HG02610 (cell line): ENCODE data around the gene NAP1L1.

Source experiments
- ATAC-seq: cut with Tn5 transposase; IDR thresholded peaks from one replicate; pipeline ENCODE4 v1.9.1; 2021; ENCODE audit warnings: mild to moderate bottlenecking, moderate library complexity; ENCODE audit not compliant: unreplicated experiment

The NAP1L1 gene

GRCh38 chr12:76084863-76085519 lies 506 bp upstream of the NAP1L1 start:
- peak; percentile 57 for ATAC-seq

DNA sequence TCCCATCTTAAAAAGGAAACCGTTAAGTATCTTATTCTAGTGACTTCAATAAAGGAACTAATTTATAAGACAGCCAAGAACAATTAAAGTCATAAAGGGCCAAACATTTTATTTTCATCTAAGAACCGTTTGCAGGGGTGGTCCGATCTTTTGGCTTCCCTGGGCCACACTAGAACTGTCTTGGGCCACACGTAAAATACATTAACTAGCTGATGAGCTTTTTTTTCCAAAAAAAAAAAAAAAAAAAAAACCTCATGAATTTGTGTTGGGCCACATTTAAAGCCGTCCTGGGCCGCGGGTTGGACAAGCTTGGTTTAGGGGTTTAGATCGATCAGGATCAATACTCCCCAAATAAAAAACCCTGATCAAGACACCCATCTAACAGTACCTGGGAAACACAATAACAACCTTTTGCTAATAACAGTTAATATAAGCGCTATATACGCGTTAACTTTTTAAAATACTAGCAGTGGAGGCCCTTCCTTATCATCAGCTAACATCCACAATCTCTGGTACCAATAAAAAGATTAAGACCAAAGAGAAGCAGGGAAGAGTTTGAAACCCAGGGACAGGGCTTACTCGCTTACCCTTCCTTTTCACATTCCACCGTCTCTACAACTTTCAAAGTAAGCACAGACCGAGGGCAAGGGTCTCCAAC lies 1.1 kb downstream of the NAP1L1 start:
- ATAC-seq = no peak

DNA sequence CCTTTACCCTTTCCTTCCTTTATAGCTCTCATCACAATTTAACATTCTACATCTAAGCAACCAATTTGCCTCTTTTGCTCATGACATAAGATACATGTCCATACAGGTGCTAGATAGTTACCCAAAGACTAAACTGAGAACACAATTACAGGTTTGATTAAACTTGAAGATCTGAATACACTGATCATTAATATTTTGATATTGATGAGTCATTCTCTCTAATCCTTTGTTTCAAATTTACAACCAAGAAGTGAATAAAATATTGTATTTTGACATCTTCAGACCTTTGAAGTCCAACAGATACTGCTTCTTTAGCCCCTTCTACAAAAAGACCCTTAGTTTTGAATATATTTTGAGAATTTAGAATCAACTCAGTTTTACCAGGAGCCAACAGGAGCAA lies 2.6 kb downstream of the NAP1L1 start:
- no peak for ATAC-seq

GRCh38 chr12:76080729-76081415 lies 3.6 kb downstream of the NAP1L1 start:
- no peak for ATAC-seq

DNA sequence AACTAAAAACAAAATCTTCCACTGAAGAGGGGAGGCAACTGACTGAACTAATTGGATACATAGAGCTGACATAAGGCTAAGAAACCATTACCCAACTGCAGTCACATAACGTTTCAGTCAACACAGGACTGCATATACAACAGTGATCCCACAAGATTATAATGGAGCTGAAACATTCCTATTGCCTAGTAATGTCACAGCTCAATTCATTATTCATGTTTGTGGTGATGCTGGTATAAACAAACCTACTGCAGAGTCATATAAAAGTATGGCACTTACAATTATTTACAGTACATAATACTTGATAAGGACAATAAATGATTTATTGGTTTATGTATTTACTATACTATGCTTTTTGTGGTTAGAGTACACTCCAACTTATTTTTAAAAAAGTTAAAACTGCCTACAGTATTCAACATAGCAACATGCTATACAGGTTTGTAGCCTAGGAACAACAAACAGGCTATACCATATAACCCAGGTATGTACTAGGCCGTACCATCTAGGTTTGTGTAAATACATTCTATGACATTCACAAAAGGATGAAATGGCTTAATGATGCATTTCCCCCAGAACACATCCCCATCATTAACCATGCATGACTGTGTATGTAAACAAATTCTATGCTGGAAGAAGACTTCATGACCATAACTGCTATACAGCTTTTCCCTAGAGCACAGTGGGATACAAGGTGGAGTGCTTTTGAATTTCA lies 4.3 kb downstream of the NAP1L1 start:
- ATAC-seq = no peak

DNA sequence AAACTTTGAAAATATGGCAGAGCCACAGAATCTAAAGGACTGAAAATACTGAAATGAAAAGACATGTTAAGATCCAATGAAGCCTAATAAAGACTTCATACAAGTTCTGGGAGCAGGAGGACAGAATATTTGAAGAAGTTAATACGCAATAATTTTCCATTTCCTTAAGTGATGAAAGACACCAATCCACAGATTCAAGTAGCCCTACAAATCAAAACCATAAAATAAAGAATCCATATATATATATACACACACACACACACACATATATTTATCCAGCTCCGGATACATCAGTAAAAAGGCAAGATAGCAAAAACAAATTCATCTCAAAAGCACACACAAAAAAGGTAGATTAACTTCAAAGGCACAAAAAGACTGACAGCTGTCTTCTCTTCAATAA lies 5.7 kb downstream of the NAP1L1 start:
- no peak for ATAC-seq

GRCh38 chr12:76075448-76075847 lies 9.0 kb downstream of the NAP1L1 start:
- ATAC-seq = no peak

DNA sequence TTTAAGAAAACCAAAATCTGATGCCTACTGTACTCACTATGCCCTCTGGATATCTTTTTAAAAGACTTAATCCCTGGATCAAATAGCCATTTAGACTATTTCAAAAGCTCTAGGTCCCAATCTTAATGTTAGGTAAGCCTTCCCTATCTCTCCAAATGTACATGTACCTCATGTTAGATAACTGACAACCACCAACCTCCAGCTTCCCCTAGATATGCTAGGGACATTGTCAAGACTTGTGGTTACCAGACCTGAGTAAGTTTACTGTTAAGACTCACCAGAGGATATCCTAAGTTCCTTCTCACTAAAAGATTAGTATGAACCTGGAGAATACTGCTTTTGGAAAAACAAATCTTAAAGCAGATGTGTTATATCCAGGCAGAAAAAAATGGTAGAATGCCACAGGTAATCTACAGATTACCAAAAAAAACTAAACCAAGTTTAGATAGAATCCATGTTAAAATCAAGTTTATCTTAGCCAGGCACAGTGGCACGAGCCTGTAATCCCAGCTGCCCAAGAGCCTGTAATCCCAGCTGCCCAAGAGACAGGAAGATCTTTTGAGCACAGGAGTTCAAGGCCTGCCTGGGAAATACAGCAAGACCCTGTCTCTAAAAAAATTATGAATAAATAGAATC lies 9.7 kb downstream of the NAP1L1 start:
- peak; percentile 50 for ATAC-seq

DNA sequence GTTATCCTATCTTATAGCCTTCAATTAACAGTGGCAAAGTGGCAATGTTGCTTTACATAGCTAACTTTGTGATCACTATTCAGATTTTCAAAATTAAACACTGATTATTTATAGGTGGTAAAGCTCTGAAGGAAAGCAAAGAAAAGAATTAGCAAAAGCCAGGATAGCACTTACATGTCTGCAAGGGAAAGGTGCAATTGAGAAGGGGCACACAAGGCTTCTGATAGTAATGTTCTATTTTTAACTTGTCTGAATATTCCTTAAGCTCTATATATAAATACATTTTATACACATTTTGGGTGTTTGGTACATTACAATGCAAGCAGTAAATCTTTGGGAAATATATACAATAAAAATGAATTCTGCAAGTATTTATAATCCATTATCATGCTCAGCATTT lies 10.9 kb downstream of the NAP1L1 start:
- ATAC-seq = no peak

- no peak for ATAC-seq
Measured at GRCh38 chr12:76072568-76072967, 11.9 kb downstream of the NAP1L1 start.

DNA sequence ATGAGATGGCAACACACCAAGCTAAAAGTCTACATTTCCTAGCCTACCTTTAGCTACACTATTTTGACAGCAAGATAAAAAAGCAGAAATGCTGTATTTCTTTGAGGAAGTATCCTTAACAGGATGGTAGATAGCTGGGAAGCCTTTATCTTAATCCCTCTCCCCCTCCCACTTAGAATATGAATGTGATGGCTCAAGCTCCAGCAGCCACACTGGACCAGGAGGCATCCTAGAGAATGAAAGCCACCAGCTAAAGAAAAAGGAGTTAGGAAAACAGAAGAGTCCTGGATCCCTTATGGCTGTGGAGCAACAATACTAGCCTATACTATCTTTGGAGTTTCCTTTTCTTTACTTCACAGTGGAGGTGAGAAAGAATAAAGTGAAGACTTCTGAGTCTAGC lies 15.1 kb downstream of the NAP1L1 start:
- ATAC-seq = no peak

DNA sequence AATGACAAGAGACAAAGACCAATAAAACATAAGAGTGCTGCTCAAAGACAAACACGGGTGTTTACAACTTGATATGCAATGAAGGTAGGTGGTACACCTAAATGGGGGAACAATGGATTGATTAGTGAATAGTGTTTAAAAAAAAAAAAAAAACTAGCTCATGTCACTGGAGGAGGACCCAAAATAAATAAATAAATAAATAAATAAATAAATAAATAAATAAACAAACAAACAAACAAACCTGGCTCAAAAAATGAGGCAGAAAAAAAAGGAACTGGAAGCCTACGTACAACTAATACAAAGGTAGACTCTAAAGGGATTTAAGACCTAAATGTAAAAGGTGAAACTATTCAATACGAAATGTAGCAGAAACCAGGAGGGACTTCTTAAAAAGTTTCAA lies 18.6 kb downstream of the NAP1L1 start:
- ATAC-seq = no peak

DNA sequence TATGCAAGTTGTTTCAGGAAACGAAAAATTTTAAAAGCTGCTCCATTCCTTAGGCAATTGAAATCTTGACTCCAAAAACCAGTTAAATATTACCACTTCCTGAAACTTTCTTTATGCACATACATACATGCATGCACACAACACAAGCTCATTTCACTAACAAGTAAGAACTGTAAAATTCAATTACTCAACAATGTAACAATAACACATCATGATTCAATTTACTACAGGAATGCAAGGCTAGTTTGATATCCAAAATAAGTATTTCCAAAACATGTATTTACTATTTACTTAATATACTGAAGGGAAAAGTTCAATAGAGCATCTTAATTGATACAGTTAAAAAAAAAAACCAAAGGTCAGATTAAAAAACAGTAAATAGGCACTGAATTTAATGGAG lies 19.6 kb downstream of the NAP1L1 start:
- no peak for ATAC-seq

DNA sequence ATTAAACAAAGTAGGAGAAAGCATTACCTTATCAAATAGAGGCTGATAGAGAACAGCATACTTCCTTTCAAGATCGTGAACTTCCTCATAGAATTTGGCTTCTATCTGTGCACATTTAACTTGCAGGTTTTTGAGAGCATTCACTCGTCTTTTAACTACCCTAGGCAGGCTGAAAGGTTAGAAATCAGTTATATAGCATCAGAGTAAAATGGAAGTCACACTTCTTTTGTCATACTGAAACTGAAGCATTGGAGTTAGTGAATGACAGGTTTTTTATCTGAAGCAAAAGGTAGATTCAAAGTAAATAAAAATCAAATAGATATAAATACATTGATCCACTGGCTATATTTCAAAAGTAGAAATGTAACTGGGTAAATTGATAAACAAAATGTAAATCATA lies 24.4 kb downstream of the NAP1L1 start:
- peak; percentile 51 for ATAC-seq

- no peak for ATAC-seq
Measured at GRCh38 chr12:76057326-76057725, 27.2 kb downstream of the NAP1L1 start.

- ATAC-seq = no peak
Measured at GRCh38 chr12:76055393-76055792, 29.1 kb downstream of the NAP1L1 start.

DNA sequence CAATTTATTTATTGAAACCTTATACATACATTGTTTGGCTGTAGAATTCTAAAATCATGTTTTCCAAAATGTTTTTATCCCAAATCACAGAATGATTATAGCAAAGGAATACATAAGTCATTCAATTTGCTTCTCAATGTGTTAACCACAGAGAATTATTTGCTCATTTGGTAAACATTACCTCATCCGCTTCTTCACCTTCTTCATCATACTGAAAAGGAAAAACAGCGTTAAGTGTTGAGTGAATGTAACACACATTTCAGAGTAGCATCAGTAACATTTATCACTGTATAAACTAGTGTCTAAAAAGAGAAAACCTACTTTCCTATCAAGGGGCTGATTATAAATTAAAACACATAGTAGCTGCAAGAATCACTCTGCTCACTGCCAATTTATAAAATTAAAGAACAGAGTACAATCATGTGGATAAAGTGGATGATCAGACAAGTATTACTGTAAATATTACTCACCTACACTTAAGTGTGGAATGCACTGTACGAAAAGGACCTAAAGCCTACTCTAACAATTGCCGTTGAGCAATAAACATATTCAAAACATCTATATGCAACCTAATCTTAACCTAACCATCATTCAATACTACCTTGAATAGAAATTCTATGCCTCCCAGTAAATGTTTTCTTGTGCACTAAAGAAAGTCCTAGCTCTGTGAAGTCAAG lies 34.8 kb downstream of the NAP1L1 start:
- ATAC-seq = no peak

- ATAC-seq = no peak
Measured at GRCh38 chr12:76047742-76048141, 36.7 kb downstream of the NAP1L1 start.

GRCh38 chr12:76047060-76047459 lies 37.4 kb downstream of the NAP1L1 start:
- no peak for ATAC-seq

- ATAC-seq = no peak
Measured at GRCh38 chr12:76043377-76043776, 41.1 kb downstream of the NAP1L1 start.

- no peak for ATAC-seq
Measured at GRCh38 chr12:76042147-76042546, 42.3 kb downstream of the NAP1L1 start.
